ENCODE measurements around the gene ITPR3. TPM values are rescaled to one million over a fixed set of nuclear protein-coding genes. Genes with fewer than 3 reads are reported as not detected.
A peak's percentile ranks its signal among the peaks of the same experiment; 100 is the strongest.

The ITPR3 gene
- total RNA-seq (2014; rRNA removed; shearing (Covaris generic)), result 6.6 and 9.8 TPM in 2 replicates

- DNase-seq (ENCODE audit: low spot score), result no peak
These were observed at the start of gene ITPR3 for GRCh38 chr6:33620856-33621710. Gene ITPR3, plus strand, starts transcription at chr6:33621322. Its CDS starts 281 bp downstream, at chr6:33621603.

- DNase-seq (ENCODE audit: low spot score), result no peak
These were observed 49.3 kb upstream of the ITPR3 start for GRCh38 chr6:33571637-33572316.

- no peak for DNase-seq (ENCODE audit: low spot score)
These were observed 45.9 kb upstream of the ITPR3 start for GRCh38 chr6:33575211-33575610.

DNA sequence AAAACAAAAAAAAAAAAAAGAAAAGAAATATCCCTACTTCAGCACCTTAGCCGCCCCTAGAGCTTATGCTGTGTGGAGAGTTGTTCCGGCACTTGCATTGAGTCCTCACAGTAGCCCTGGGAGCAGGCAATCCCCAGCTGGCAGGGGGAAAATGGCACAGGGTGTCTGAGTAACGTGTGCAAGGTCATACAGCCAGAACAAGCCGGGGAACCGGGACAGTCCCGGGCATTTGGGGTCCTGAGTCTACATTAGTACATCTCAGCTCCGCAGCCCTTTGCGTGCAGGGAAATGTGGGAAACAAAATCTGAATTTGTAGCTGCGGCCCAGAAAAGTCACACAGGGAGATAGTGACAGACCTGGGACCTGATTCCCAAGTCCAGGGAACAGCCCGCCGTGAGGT lies 44.5 kb upstream of the ITPR3 start:
- DNase-seq (ENCODE audit: low spot score), result no peak

- peak; percentile 3 for DNase-seq (ENCODE audit: low spot score)
These were observed 44.0 kb upstream of the ITPR3 start for GRCh38 chr6:33577106-33577535.

GRCh38 chr6:33577718-33578117 lies 43.4 kb upstream of the ITPR3 start:
- DNase-seq (ENCODE audit: low spot score), result no peak

DNA sequence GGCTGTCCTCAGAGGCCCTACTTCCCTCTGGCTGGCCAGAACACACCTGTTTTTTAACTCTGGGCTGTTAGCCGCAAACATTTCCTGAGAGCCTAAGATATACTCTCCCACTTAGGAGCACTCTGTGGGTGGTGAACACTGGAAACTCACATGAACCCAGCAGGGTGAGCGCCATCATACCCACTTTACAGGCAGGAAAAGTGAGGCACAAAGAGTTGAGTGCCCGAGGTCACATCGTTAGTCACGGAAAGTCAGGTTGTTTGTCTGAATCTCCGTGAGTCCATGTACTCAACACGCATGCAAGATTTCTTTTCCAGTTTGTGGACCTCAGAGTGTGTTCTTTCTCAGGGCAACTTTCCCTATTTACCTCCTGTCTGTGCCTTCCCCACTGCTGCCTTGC lies 43.0 kb upstream of the ITPR3 start:
- DNase-seq (ENCODE audit: low spot score), result no peak

GRCh38 chr6:33578588-33579011 lies 42.5 kb upstream of the ITPR3 start:
- DNase-seq (ENCODE audit: low spot score), result no peak

DNA sequence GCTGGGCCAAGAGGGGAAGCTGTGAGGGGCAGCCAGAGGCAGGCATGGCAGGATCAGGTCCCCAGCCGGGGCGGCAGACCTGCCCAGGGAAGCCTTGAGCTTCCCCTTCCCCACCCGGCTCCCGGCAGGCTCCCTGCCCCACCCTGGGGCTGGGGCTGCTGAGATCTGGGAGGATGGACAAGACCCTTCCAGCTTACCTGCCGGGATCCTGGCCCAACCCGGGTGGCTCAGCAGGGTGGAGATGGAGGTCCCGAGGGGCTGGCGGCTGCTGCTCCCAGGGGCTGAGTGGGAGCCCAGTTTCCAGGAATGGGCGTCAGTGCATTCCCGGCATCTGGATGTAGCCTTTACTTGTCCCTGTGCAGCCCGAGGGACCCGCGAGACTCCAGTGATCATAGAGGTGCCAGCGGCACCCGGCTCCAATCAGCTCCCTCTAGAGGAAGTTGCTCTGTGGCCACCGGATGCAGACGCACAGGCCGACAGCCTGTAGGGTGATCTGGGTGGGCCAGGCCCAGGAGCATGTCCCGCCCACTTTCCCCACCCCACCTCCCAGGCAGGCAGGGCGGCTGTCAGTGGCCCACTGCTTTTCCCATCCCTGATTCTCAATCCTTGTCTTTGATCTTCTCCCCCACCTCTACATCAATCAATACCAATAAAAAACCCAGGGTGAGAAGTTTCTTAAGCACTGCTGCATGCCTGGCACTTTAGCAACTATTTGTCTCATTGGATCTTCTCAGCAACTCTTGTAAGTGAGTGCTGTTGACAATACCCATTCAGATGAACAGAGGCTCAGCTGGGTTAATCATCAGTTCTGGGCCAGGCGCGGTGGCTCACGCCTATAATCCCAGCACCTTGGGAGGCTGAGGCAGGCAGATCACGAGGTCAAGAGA lies 41.1 kb upstream of the ITPR3 start, which contains the start of gene BAK1:
Gene BAK1, minus strand, starts transcription at position 449 of the 887 bp plus-strand sequence. CDS start 2,672 bp downstream, outside the sequence.
- DNase-seq (ENCODE audit: low spot score), result peak; percentile 90

DNA sequence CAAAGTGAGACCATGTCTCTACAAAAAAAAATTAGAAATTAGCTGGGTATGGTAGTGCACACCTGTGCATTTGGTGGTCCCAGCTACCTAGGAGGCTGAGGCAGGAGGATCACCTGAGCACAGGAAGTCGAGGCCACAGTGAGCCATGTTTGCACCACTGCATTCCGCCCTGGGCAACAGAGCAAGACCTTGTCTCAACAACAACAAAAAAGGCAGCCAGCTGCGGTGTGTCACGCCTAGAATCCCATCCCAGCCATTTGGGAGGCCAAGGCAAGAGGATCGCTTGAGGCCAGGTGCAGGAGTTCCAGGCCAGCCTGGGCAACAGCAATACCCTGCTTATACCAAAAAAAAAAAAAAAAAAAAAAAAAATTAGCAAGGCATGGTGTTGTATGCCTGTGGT lies 39.9 kb upstream of the ITPR3 start:
- no peak for DNase-seq (ENCODE audit: low spot score)

- DNase-seq (ENCODE audit: low spot score), result no peak
These were observed 37.4 kb upstream of the ITPR3 start for GRCh38 chr6:33583591-33584155.

- DNase-seq (ENCODE audit: low spot score), result no peak
These were observed 36.3 kb upstream of the ITPR3 start for GRCh38 chr6:33584700-33585402.

- DNase-seq (ENCODE audit: low spot score), result peak; percentile 56
These were observed 35.6 kb upstream of the ITPR3 start for GRCh38 chr6:33585403-33586107.

DNA sequence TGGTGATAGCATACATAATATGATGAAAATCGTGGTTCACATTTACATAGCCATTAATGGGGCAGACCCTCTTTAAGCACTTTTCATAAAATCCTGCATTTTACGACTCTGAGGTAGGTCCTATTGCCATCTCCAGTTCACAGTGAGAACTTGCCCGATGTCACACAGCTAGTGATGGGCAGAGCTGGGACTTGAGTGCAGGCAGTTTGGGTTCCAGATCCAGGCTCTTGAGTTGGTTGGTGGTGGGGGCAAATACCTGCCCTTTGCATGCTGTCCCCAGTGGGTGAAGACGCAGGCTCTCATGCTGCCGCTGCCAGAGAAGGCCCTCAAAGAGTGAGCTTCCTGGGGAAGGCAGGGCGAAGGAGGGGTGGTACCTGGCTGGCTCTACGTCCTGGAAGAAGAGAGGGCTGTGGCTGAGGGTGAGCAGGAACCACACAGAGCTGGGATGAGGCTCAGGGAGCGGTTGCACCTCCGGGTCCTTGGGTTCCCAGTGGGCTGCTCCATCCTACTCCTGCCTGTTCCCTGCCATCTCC lies 34.9 kb upstream of the ITPR3 start:
- DNase-seq (ENCODE audit: low spot score), result no peak

DNA sequence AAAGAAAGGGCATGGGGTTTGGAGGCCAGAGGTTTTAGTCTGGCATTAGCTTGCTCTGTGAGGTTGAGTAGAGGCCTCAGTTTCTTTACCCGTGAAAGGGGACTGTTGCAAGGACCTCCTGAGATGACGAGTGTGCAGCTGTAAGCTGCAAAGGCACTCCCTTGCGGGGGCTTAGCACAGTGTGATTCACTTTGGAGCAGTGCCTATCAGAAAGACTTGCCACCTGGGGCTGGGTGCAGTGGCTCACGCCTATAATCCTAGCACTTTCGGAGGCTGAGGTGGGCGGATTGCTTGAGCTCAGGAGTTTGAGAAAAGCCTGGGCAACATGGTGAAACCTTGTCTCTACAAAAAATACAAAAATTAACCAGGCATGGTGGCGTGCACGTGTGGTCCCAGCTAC lies 33.6 kb upstream of the ITPR3 start:
- DNase-seq (ENCODE audit: low spot score), result no peak

GRCh38 chr6:33588894-33589293 lies 32.2 kb upstream of the ITPR3 start:
- no peak for DNase-seq (ENCODE audit: low spot score)

DNA sequence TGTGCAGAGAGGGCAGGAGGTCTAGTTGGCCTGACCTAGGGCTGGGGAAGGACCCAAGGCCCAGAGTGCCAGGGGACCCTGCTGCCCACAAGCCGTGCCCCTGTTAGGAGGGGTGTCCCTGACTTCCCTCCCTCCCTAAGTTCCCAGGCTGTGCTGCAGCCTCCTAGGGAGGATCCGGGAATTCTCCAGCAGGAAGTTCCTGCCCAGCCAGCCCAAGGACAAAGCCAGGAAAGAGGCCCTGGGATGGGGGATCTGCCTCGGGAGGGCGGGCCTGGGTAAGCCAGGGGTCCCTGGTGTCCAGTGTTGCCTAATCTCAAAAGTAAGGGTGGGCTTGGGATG lies 31.8 kb upstream of the ITPR3 start:
- DNase-seq (ENCODE audit: low spot score), result no peak

- DNase-seq (ENCODE audit: low spot score), result peak; percentile 66
These were observed 31.2 kb upstream of the ITPR3 start for GRCh38 chr6:33589731-33590530.

- DNase-seq (ENCODE audit: low spot score), result no peak
These were observed 30.5 kb upstream of the ITPR3 start for GRCh38 chr6:33590531-33591198.
